ENCODE measurements around the gene ELMO1. TPM values are rescaled to one million over a fixed set of nuclear protein-coding genes. Genes with fewer than 3 reads are reported as not detected.

Gene ELMO1
- total and polyA plus RNA-seq, 10 donors: 26.0 to 494 (median 201) TPM

DNA sequence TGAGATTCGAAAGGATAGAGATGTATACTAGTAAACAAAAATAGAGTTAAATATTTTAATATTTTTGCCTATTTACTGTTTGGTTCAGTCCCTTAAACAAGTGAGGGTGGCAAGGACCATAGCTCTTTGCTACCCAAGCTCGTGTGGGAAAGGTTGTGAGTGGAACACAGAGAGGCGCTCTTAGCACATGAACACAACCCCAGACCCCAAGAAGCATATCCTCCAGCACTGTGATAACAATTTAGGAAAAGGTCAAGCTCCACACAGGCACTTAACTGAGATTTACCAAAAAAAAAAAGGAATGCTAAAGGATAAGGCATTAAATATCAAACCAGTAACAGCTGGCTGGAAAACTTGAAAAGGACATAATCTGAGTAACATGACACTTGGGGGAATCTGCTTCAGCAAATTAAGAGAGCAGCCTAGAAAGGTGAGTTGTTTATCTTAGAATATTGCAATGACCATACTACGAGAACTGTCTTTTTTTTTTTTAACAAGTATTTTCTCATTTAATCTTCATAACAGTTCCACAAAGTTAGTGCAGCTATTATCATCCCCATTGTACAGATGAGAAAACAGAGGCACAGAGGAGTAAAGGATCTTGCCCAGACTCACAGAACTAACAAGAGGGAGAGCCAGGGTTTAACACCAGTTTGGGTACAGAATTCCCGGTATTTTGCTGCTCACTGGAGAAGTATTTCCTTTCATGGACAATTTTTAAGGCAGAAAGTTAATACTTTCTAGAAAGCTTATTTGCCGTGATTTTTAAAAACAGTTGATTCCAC lies 420.9 kb downstream of the ELMO1 start:
- H3K9me3 ChIP-seq: no peaks in the 10 kb centered on the region
- H3K27ac ChIP-seq: no peak overlapping the region
- TF ChIP-seq, protein P1, sequence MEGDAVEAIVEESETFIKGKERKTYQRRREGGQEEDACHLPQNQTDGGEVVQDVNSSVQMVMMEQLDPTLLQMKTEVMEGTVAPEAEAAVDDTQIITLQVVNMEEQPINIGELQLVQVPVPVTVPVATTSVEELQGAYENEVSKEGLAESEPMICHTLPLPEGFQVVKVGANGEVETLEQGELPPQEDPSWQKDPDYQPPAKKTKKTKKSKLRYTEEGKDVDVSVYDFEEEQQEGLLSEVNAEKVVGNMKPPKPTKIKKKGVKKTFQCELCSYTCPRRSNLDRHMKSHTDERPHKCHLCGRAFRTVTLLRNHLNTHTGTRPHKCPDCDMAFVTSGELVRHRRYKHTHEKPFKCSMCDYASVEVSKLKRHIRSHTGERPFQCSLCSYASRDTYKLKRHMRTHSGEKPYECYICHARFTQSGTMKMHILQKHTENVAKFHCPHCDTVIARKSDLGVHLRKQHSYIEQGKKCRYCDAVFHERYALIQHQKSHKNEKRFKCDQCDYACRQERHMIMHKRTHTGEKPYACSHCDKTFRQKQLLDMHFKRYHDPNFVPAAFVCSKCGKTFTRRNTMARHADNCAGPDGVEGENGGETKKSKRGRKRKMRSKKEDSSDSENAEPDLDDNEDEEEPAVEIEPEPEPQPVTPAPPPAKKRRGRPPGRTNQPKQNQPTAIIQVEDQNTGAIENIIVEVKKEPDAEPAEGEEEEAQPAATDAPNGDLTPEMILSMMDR (IDR thresholded peaks at IDR 0.05 in 8 of 11, conservative IDR thresholded peaks at IDR 0.05 in 3 of 11): no peak
- no peak for TF ChIP-seq POLR2AphosphoS5 (IDR thresholded peaks at IDR 0.05)
- TF ChIP-seq POLR2A (IDR thresholded peaks at IDR 0.05): no peak
- intact Hi-C loops (cut with DNase I; ENCODE audit: low total_unique reads): no loop called here
- H3K27me3 ChIP-seq (replicated peaks in 1 of 7): no peaks in the 10 kb centered on the region
- peaks cover 0 to 42% (median 0%) of the 10 kb centered on the region in 6 donors for H3K36me3 ChIP-seq
- peaks cover 0 to 21% (median 3%) of the 10 kb centered on the region in 6 donors for H3K4me1 ChIP-seq
- WGBS, 5 donors: 93 to 97% (median 94%) methylated on average over 6 of the region's 6 CpGs
- no peak overlapping the region for H3K4me3 ChIP-seq
- DNase-seq: no peak

- WGBS, 5 donors: 79 to 94% (median 82%) methylated on average over 1 of the region's 1 CpG
- no peak for DNase-seq
- peaks cover 0 to 14% (median 1%) of the 10 kb centered on the region in 6 donors for H3K4me1 ChIP-seq
- peaks cover 0 to 36% (median 0%) of the 10 kb centered on the region in 6 donors for H3K36me3 ChIP-seq
- TF ChIP-seq, protein P1 (IDR thresholded peaks at IDR 0.05 in 8 of 11, conservative IDR thresholded peaks at IDR 0.05 in 3 of 11): no peak
- TF ChIP-seq POLR2A (IDR thresholded peaks at IDR 0.05) (no peak), POLR2AphosphoS5 (IDR thresholded peaks at IDR 0.05) (no peak)
- no peaks in the 10 kb centered on the region for H3K27me3 ChIP-seq (replicated peaks in 1 of 7)
- intact Hi-C loops (cut with DNase I; ENCODE audit: low total_unique reads): no loop called here
- H3K9me3 ChIP-seq: no peaks in the 10 kb centered on the region
- no peak overlapping the region for H3K4me3 ChIP-seq
- no peak overlapping the region for H3K27ac ChIP-seq
Observed at GRCh38 chr7:37027104-37027503, 421.6 kb downstream of the ELMO1 start.

DNA sequence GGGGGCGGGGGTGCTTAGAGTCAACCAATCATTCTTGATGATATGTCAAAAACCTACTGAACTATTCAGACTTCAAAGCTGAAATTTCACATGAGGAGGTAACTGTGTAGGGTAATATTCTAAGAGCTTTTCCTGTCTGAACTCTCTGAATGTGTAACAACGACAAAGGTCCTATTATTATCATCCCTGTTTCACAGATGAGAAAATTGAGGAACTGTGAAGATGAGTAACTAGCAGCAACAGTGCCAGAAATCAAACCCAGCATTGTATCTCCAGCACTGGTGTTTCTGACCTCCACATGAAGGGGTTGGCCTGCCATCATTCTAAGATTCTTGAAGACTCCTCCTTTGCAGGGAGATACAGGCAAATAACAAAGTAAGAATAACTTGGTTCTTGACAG lies 429.7 kb downstream of the ELMO1 start:
- Histone ChIP-seq H3K4me1 (peaks cover 0 to 7% (median 0%) of the 10 kb centered on the region in 6 donors), H3K9me3 (peaks cover 0 to 9% (median 0%) of the 10 kb centered on the region in 8 donors), H3K36me3 (peaks cover 0 to 18% (median 0%) of the 10 kb centered on the region in 6 donors), H3K27me3 (replicated peaks in 1 of 7) (no peaks in the 10 kb centered on the region), H3K4me3 (no peak overlapping the region), H3K27ac (no peak overlapping the region)
- WGBS, 5 donors: 64 to 84% (median 80%) methylated on average over 2 of the region's 2 CpGs
- TF ChIP-seq, protein P1 (IDR thresholded peaks at IDR 0.05 in 8 of 11, conservative IDR thresholded peaks at IDR 0.05 in 3 of 11): no peak
- TF ChIP-seq POLR2A (IDR thresholded peaks at IDR 0.05): no peak
- TF ChIP-seq POLR2AphosphoS5 (IDR thresholded peaks at IDR 0.05): no peak
- no peak for DNase-seq
- intact Hi-C loops (cut with DNase I; ENCODE audit: low total_unique reads): no loop called here

GRCh38 chr7:37016064-37016878 lies 432.4 kb downstream of the ELMO1 start:
- no peak for DNase-seq

More at GRCh38 chr7:37016064-37016878, 432.4 kb downstream of the ELMO1 start:
- H3K9me3 ChIP-seq: peaks cover 0 to 9% (median 0%) of the 10 kb centered on the region in 8 donors
- peak in 1 of 3 donors; percentile 15 for TF ChIP-seq POLR2AphosphoS5 (IDR thresholded peaks at IDR 0.05)
- TF ChIP-seq, protein P1 (IDR thresholded peaks at IDR 0.05 in 8 of 11, conservative IDR thresholded peaks at IDR 0.05 in 3 of 11): no peak
- peaks cover 0 to 10% (median 0%) of the 10 kb centered on the region in 6 donors for H3K4me1 ChIP-seq
- intact Hi-C loops (cut with DNase I; ENCODE audit: low total_unique reads): no loop called here
- no peak overlapping the region for H3K4me3 ChIP-seq
- no peak overlapping the region for H3K27ac ChIP-seq
- 73 to 82% (median 78%) methylated on average over 10 of the region's 10 CpGs for WGBS, 5 donors
- H3K27me3 ChIP-seq (replicated peaks in 1 of 7): no peaks in the 10 kb centered on the region
- H3K36me3 ChIP-seq: peaks cover 0 to 41% (median 18%) of the 10 kb centered on the region in 6 donors

Measured in spleen (tissue), 11 donors.